ENCODE measurements around the gene PRKCA. TPM values are rescaled to one million over a fixed set of nuclear protein-coding genes. Genes with fewer than 3 reads are reported as not detected.

PRKCA gene
- total RNA-seq, 2 experiments from 2014 or later, result 84.4 to 87.9 TPM

DNA sequence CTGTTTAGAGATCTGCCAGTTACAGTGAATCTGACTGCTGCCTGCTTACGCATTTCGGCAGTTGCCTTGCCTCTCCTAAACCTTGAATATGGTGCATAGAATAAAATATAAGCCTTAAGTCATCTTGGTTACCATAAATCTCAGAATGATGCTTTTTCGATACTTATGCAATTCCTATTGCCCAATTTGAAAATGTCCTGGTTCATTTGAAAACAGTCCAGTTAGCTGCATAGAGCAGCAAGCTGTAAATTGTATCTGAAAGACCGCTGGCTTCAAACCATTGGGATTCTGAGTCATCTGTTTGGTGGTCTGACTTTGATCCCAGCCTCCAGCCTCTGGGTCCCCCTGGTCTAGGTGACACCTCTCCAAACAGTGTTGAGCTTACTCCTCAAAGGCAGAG lies 2.7 kb upstream of the PRKCA start:
- Mint-ChIP-seq H3K27ac (no peak overlapping the region), H3K9me3 (no peaks in the 10 kb centered on the region), H3K4me1 (ENCODE audit: low read depth) (peaks cover 27% of the 10 kb centered on the region), H3K4me3 (no peak overlapping the region), H3K36me3 (ENCODE audit: low read depth) (peaks cover 13% of the 10 kb centered on the region), H3K27me3 (no peaks in the 10 kb centered on the region)
- no peak for DNase-seq
- intact Hi-C loops (cut with micrococcal nuclease), result loop anchor here (5.0 to 10.0 kb wide), 3 partner anchors 42 to 245 kb away; no protein-coding TSS in a partner anchor
- POLR2A ChIA-PET, result no interaction called here
- TF ChIP-seq, protein P1, sequence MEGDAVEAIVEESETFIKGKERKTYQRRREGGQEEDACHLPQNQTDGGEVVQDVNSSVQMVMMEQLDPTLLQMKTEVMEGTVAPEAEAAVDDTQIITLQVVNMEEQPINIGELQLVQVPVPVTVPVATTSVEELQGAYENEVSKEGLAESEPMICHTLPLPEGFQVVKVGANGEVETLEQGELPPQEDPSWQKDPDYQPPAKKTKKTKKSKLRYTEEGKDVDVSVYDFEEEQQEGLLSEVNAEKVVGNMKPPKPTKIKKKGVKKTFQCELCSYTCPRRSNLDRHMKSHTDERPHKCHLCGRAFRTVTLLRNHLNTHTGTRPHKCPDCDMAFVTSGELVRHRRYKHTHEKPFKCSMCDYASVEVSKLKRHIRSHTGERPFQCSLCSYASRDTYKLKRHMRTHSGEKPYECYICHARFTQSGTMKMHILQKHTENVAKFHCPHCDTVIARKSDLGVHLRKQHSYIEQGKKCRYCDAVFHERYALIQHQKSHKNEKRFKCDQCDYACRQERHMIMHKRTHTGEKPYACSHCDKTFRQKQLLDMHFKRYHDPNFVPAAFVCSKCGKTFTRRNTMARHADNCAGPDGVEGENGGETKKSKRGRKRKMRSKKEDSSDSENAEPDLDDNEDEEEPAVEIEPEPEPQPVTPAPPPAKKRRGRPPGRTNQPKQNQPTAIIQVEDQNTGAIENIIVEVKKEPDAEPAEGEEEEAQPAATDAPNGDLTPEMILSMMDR (IDR thresholded peaks at IDR 0.05), result no peak
- CTCF ChIA-PET, result interaction anchor here (0.8 to 1.6 kb wide), 3 partner anchors 14 to 267 kb away, joined by 3 to 7 read pairs (median 4); no protein-coding TSS in a partner anchor
- ATAC-seq, result no peak

DNA sequence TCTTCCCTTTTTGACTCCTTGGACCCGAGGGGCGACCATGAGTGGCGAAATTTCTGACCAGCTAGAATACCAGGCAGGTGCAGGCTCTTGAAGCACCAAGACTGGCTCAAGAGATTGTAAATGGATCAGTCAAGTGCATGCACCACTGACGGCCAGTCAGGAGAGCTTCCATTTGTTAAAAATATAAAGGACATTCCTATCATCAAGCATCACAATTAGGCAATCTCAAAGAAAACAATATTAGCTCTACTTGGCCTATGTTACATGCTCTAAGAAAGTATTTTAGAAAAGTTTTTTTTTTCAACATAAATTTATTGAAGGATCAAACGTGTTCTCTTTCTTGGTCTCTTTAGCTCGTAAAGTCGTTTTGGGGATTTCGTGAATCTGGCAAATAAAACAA lies 1.5 kb upstream of the PRKCA start:
- Mint-ChIP-seq H3K27ac (no peak overlapping the region), H3K27me3 (no peaks in the 10 kb centered on the region), H3K36me3 (ENCODE audit: low read depth) (peaks cover 21% of the 10 kb centered on the region), H3K4me1 (ENCODE audit: low read depth) (peaks cover 27% of the 10 kb centered on the region), H3K4me3 (peak overlapping the region; percentile 94), H3K9me3 (no peaks in the 10 kb centered on the region)
- intact Hi-C loops (cut with micrococcal nuclease), result loop anchor here (5.0 to 10.0 kb wide), 3 partner anchors 44 to 244 kb away; no protein-coding TSS in a partner anchor
- CTCF ChIA-PET, result interaction anchor here (0.7 to 1.7 kb wide), 9 partner anchors 10 to 267 kb away, joined by 3 to 5 read pairs (median 3); no protein-coding TSS in a partner anchor
- POLR2A ChIA-PET, result interaction anchor here (0.7 to 0.9 kb wide), 3 partner anchors 10 to 141 kb away, joined by 3 read pairs; no protein-coding TSS in a partner anchor
- TF ChIP-seq, protein P1 (IDR thresholded peaks at IDR 0.05), result no peak
- DNase-seq (no peak), ATAC-seq (no peak)

DNA sequence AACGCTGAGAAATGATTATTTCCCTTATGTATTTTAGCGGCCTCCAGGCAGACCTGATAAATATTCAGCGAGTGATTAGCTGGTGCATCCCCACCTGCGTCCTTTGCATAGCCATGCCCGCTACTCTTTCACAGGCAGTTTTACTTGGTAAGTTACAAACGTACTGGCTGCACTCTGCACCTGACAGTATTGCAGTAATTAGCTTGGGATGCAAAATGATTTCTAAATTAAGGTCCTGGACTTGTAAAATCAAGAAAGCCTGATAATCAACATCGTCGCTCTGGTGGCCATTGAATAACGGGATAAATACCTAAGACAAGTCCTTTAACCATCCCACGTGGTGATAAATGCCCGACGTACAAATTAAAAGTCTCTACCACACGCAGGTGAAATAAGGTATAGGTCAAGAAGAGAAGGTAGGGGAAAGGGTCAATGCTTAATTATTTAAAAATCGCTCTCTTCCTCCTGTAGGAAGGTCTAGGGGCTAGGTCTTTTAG lies 998 bp upstream of the PRKCA start:
- Mint-ChIP-seq H3K4me1 (ENCODE audit: low read depth) (peaks cover 29% of the 10 kb centered on the region), H3K36me3 (ENCODE audit: low read depth) (peaks cover 24% of the 10 kb centered on the region), H3K27ac (peak overlapping the region; percentile 88), H3K4me3 (peak overlapping the region; percentile 94), H3K9me3 (no peaks in the 10 kb centered on the region), H3K27me3 (no peaks in the 10 kb centered on the region)
- POLR2A ChIA-PET, result interaction anchor here (0.7 to 1.2 kb wide), 5 partner anchors 9 to 141 kb away, joined by 3 to 5 read pairs (median 3); no protein-coding TSS in a partner anchor
- intact Hi-C loops (cut with micrococcal nuclease), result loop anchor here (5.0 to 10.0 kb wide), 3 partner anchors 44 to 243 kb away; no protein-coding TSS in a partner anchor
- ATAC-seq (no peak), DNase-seq (no peak)
- TF ChIP-seq, protein P1 (IDR thresholded peaks at IDR 0.05), result no peak
- CTCF ChIA-PET, result interaction anchor here (0.7 to 1.7 kb wide), 9 partner anchors 9 to 267 kb away, joined by 3 to 5 read pairs (median 3); no protein-coding TSS in a partner anchor

DNA sequence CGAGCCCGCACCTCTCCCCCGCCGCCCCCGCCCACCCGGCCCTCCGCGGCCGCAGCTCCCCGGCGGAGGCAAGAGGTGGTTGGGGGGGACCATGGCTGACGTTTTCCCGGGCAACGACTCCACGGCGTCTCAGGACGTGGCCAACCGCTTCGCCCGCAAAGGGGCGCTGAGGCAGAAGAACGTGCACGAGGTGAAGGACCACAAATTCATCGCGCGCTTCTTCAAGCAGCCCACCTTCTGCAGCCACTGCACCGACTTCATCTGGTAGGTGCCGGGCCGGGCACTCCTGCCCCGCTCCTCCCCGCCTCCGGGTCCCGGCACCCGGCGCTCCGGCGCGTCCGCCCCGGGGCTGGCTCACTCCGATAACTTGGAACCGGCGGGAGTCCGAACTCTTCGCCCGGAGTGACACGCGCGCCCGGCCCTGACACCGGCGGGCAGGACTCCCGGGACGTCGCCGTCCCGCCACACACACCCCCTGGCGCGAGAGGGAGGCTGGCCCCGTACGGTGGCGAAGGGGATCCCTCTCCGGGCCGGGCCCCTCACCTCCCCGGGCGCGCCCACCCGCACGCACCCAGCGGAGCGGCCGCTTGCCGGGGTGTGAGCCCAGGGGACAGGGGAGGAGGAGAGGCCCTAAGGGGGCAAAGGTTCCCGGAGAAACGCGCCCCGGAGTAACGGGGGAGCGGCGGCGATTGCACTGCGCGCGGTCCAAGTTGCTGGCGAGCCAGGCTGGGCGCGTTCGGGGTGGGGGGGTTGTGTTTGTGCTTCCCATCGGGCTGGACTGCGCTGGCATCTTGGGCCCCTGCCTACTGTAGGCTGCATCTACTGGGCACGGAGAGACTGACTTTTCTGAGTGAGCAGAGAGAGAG lies 581 bp downstream of the PRKCA start:
- TF ChIP-seq, protein P1 (IDR thresholded peaks at IDR 0.05), result no peak
- H3K4me1 Mint-ChIP-seq (ENCODE audit: low read depth), result peaks cover 41% of the 10 kb centered on the region
- peak overlapping the region; percentile 96 for H3K27ac Mint-ChIP-seq
- ATAC-seq, result peak; percentile 22
- CTCF ChIA-PET, result interaction anchor here (1.0 to 1.7 kb wide), 2 partner anchors 47 to 264 kb away, joined by 3 to 4 read pairs; no protein-coding TSS in a partner anchor
- H3K9me3 Mint-ChIP-seq, result peaks cover 3% of the 10 kb centered on the region
- POLR2A ChIA-PET, result interaction anchor here (1.2 to 1.6 kb wide), 4 partner anchors 11 to 100 kb away, joined by 4 to 6 read pairs (median 5); no protein-coding TSS in a partner anchor
- peak overlapping the region; percentile 94 for H3K4me3 Mint-ChIP-seq
- peaks cover 39% of the 10 kb centered on the region for H3K36me3 Mint-ChIP-seq (ENCODE audit: low read depth)
- peak; percentile 62 for DNase-seq
- no peaks in the 10 kb centered on the region for H3K27me3 Mint-ChIP-seq
- intact Hi-C loops (cut with micrococcal nuclease), result loop anchor here (5.0 to 10.0 kb wide), 3 partner anchors 46 to 242 kb away; no protein-coding TSS in a partner anchor
